ENCODE results near the gene COLEC11. TPM values are rescaled to one million over a fixed set of nuclear protein-coding genes. Genes with fewer than 3 reads are reported as not detected.

COLEC11 gene
- total RNA-seq, 1 experiment from 2014 or later: 0.39 TPM

GRCh38 chr2:3547915-3548314 is 47.0 kb upstream of the COLEC11 start:
- Histone ChIP-seq H3K4me1 (ENCODE audit: insufficient read depth, low read length) (no peaks in the 10 kb centered on the region), H3K27ac (ENCODE audit: insufficient read length, low read depth, low read length) (no peak overlapping the region), H3K27me3 (ENCODE audit: insufficient read depth, low read length) (no peaks in the 10 kb centered on the region), H2BK12ac (ENCODE audit: insufficient read length, low read depth, low read length) (no peak overlapping the region), H3K23me2 (ENCODE audit: insufficient read length, low read depth, low read length, poor library complexity, severe bottlenecking) (no peaks in the 10 kb centered on the region), H3K79me2 (ENCODE audit: insufficient read depth, low read length) (no peaks in the 10 kb centered on the region), H3K9ac (ENCODE audit: extremely low read depth, insufficient read length, low read length) (no peak overlapping the region), H2BK20ac (ENCODE audit: low read depth, low read length, poor library complexity, severe bottlenecking) (no peak overlapping the region), H2BK120ac (ENCODE audit: low read depth, low read length, poor library complexity, severe bottlenecking) (no peak overlapping the region), H2BK5ac (ENCODE audit: insufficient read length, low read length) (no peak overlapping the region), H4K8ac (replicated peaks; ENCODE audit: insufficient read length, low read depth, low read length) (no peak overlapping the region), H2BK15ac (ENCODE audit: low read depth, low read length) (no peak overlapping the region), H3K18ac (ENCODE audit: insufficient read length, low read depth, low read length) (no peak overlapping the region), H3K4ac (ENCODE audit: low read depth, low read length) (no peak overlapping the region), H3K79me1 (ENCODE audit: insufficient read depth, low read depth, low read length, poor library complexity, severe bottlenecking) (no peaks in the 10 kb centered on the region), H4K20me1 (ENCODE audit: control insufficient read depth, insufficient read depth, insufficient read length) (no peaks in the 10 kb centered on the region), H2AK5ac (ENCODE audit: insufficient read length, low read length) (no peak overlapping the region), H3K14ac (ENCODE audit: insufficient read depth, low read length) (no peak overlapping the region), H3K4me2 (ENCODE audit: insufficient read depth, insufficient read length, low read length) (no peak overlapping the region), H4K91ac (ENCODE audit: insufficient read length, low read depth, low read length) (no peak overlapping the region), H3K9me3 (ENCODE audit: control insufficient read depth, low read depth, low read length) (no peaks in the 10 kb centered on the region), H3K23ac (ENCODE audit: insufficient read length, low read depth, low read length) (no peak overlapping the region), H4K5ac (ENCODE audit: insufficient read length, low read depth, low read length) (no peak overlapping the region), H2AFZ (ENCODE audit: low read length) (no peak overlapping the region), H3T11ph (ENCODE audit: low read length) (no peak overlapping the region), H3K56ac (ENCODE audit: insufficient read length, low read depth, low read length) (no peak overlapping the region)
- Mint-ChIP-seq H3K27ac (no peak overlapping the region; a peak in 1 of 7 replicates), H3K4me1 (no peaks in the 10 kb centered on the region), H3K27me3 (ENCODE audit: low read depth) (no peaks in the 10 kb centered on the region), H3K9me3 (no peaks in the 10 kb centered on the region), H3K36me3 (ENCODE audit: insufficient read depth in 1 of 3, low read depth in 3 of 3) (peaks cover 63 to 94% (median 87%) of the 10 kb centered on the region in 3 experiments), H3K4me3 (no peak overlapping the region)
- TF ChIP-seq, protein P1, sequence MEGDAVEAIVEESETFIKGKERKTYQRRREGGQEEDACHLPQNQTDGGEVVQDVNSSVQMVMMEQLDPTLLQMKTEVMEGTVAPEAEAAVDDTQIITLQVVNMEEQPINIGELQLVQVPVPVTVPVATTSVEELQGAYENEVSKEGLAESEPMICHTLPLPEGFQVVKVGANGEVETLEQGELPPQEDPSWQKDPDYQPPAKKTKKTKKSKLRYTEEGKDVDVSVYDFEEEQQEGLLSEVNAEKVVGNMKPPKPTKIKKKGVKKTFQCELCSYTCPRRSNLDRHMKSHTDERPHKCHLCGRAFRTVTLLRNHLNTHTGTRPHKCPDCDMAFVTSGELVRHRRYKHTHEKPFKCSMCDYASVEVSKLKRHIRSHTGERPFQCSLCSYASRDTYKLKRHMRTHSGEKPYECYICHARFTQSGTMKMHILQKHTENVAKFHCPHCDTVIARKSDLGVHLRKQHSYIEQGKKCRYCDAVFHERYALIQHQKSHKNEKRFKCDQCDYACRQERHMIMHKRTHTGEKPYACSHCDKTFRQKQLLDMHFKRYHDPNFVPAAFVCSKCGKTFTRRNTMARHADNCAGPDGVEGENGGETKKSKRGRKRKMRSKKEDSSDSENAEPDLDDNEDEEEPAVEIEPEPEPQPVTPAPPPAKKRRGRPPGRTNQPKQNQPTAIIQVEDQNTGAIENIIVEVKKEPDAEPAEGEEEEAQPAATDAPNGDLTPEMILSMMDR (conservative IDR thresholded peaks at IDR 0.05): no peak
- no CpG with 5 or more reads among the region's 2 CpGs for WGBS (ENCODE audit: extremely low coverage, insufficient read length, low lambda C conversion rate)
- no peak for DNase-seq

Measured in H9 (cell line).